ENCODE results near the gene CHPT1. TPM values are rescaled to one million over a fixed set of nuclear protein-coding genes. Genes with fewer than 3 reads are reported as not detected.
"Not testable (repeated sequence)": the region's sequence is repeated elsewhere in the genome, so short reads cannot be mapped to it uniquely, and the experiment has no call there.

The CHPT1 gene
- polyA plus RNA-seq (ENCODE audit: insufficient read length in 4 of 4) = 10 to 100 TPM; 37.9 to 60.6 (median 45.3) TPM

DNA sequence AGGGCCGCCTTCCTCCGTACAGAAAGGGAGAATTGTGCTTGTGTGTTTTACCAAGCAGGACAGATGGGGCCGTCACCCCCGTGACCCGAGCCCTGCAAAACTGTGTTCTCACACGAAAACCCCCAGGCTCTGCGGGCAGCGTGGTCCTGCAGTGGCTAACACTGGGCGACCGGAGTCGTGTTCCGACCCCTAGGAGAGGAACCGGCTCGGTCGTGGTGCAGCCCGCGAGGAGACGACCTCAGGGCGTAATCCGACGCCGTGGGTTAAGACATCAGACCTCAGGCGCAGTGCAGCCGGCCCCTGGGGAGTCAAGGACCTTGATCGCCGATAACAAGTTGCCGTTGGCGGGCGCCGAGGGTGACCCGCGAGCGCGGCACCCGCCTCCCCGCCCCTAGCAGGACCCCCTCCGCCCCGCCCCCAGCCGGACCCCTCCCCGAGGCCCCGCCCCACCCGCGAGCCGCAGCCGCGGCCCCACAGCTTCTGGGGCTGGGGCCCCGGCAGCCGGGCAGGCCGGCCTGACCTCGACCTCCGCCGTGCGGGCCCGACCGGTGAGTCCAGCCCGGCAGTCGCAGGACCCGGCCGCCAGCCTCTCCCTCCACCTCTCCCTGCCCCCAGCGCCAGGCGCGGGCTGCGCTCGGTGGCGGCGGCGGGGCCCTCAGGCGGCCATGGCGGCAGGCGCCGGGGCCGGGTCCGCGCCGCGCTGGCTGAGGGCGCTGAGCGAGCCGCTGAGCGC is at the start of gene CHPT1:
CHPT1 (plus strand) TSS at position 444 of the 733 bp plus-strand sequence; CDS start at position 666, 222 bp downstream.
- DNase-seq (ENCODE audit: low read depth in 4 of 4, low spot score in 3 of 4) = peak in 3 of 4 donors; percentile 32 to 33 (median 33)

DNA sequence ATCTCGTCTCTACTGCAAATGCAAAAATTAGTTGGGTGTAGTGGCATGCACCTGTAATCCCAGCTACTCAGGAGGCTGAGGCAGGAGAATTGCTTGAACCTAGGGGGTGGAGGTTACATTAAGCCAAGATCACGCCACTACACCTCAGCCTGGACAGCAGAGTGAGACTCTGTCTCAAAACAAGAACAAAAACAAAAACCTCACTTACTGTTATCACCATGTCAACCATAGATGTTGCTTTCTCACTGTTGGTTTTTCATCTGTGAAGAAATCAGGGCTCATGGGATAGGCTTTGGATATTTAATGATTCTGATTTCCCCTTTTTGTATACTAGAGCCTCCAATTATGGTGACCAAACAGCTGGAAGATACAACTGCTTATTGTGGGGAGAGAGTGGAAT is 49.7 kb upstream of the CHPT1 start:
- DNase-seq (ENCODE audit: low read depth in 4 of 4, low spot score in 3 of 4) = no peak

DNA sequence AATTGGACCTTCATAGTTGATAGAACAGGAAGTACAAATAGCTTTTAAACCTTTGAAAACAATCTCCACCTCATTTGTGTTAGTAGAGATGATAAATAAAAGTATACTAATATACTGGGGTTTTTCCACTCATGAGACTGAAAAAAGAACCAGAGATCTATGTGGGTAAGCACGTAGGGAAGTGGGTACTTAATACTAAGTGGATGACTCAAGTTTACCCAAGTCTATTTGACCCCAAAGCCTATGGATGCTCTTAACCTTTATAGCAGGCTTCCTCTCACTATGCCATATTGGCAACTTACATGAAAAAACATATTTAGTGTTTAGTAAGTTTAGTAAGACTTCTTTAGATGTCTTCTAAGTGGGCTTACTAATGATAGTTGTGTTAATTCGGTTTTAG is 49.2 kb upstream of the CHPT1 start:
- no peak for DNase-seq (ENCODE audit: low read depth in 4 of 4, low spot score in 3 of 4)

DNA sequence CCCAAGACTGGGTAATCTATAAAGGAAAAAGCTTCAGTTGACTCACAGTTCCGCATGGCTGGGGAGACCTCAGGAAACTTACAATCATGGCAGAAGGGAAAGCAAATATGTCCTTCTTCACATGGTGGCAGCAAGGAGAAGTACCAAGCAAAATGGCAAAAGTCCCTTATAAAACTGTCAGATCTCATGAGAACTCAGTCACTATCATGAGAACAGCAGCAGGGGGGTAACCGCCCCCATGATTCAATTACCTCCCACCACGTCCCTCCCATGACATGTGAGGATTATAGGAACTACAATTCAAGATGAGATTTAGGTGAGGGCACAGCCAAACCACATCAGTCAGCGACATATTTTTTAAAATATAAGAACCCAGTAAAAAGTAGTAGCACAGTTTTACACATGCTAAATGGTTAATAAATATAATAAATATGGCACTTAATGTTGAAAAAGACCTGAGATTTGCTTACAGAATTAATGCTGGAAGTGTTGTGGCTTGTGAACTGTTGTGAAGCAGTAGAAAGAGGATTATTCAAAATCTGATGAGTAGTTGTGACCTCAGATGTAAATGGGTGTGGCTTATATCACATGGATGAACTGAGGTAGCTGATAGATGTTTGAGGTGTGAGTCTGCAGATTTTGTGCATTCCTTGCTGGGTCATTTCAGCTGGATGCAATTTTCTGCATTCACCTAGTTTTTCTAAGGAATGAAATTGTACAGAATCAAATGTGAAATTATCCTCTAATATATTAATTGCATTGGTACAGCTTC is 46.9 kb upstream of the CHPT1 start:
- DNase-seq (ENCODE audit: low read depth in 4 of 4, low spot score in 3 of 4) = no peak

DNA sequence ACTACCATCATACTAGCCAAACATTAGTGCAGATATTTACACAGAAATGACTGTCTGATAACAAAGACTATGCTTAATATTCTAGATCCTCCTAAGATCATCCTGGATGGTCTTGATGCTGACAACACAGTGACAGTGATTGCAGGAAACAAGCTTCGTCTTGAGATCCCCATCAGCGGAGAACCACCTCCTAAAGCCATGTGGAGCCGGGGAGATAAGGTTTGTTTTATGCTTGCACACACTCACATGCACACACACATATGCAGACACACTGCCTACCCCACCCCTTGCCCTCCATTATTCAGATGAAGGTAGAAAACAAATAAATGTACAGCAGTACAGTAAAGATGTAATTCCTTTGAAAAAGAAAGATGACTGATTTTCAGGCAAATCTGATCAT is 44.4 kb upstream of the CHPT1 start:
- no peak for DNase-seq (ENCODE audit: low read depth in 4 of 4, low spot score in 3 of 4)

DNA sequence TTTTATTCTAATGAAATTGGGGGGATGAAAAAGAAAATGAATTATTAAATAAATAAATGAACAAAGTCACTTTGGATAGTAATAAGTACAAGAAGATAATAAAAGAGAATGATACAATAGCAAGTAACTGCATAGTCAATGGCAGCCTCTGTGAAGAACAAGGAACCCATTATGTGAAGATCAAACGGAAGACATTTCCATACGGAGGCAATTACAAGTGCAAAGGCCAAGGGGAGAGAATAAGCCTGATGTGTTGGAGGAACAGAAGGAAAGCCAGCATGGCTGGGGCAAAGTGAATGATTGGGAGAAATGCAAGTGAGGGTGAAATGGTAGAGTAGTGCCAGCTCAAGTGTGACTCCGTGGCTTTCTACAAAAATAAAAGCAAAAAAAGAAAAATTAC is 43.9 kb upstream of the CHPT1 start:
- DNase-seq (ENCODE audit: low read depth in 4 of 4, low spot score in 3 of 4) = no peak

DNA sequence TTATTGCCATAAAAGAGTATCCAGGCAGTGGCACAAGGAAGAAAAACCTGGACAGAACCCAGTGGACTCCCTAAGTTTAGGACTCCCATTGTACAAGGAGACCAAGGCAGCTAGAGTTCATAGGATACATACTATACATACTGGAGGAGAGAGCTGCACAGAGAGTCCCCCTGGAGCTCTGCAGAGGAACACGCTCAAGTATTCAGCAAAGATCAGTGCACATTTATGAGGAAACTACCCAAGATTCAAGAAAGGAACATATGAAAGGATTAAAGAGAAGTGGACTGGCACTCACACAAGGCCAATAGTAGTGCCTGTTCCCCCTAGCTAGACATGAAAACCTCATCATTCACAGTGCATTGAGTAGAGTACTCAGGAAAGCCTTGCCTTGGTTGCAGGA is 43.0 kb upstream of the CHPT1 start:
- no peak for DNase-seq (ENCODE audit: low read depth in 4 of 4, low spot score in 3 of 4)

DNA sequence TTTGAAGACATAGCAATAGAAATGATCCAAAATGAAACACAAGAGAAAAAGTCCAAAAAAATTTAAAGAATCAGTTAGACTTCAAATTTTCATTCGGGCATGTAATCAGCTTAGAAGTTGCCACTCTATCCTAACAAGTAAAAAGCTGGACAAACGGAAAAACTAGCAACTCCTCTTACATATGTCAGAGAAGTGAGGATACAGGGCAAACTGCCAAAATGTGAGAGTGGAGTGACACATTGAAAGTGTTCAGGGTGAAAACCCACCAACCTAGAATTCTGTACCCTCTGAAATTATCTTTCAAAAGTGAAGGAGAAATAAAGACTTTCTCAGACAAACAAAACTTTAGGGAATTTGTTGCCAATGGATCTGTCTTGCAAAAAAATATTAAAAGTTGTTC is 42.0 kb upstream of the CHPT1 start:
- no peak for DNase-seq (ENCODE audit: low read depth in 4 of 4, low spot score in 3 of 4)

DNA sequence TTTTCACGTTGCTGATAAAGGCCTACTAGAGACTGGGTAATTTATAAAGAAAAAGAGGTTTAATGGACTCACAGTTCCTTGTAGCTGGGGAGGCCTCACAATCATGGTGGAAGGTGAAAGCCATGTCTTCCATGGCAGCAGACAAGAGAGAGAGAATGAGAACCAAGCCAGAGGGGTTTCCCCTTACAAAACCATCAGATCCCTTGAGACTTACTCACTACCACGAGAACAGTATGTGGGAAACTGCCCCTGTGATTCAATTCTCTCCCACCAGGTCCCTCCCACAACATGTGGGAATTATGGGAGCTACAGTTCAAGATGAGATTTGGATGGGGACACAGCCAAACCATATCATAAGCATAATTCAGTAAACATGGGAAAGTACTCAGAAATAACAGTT is 36.8 kb upstream of the CHPT1 start:
- DNase-seq (ENCODE audit: low read depth in 4 of 4, low spot score in 3 of 4) = not testable (repeated sequence)

DNA sequence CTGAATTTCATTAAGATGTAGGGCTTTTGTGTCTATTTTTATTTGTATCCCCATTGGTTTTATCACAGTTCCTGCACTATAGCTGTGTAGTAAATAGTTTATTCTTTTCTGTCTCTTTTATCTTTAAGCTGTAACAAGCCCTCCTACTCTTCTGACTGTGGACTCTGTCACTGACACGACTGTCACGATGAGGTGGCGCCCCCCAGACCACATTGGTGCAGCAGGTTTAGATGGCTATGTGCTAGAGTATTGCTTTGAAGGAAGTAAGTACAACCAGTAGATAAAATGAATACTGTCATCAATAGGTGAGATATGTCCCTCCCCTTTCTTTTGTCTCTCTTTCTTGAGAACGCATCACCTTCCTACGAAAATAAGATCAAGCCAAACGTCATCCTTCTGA is 34.1 kb upstream of the CHPT1 start:
- no peak for DNase-seq (ENCODE audit: low read depth in 4 of 4, low spot score in 3 of 4)

DNA sequence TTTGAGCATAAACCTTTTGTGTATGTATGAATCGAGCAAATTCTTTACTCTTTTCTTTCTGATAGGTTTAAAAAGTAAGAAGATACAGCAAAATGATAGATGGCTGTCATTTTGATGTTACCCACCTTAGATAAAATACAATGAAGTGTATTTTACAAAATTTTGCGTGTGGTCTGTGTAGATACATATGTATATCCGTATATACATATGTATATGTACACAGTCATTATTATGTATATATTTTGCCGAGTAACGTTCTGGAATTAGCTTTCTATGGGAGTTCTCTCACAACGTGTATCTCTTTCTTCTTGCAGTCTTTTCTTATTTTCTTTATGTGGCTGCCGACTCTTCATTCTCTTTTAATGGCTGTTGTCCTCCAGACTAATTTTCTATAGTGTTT is 32.4 kb upstream of the CHPT1 start:
- no peak for DNase-seq (ENCODE audit: low read depth in 4 of 4, low spot score in 3 of 4)

DNA sequence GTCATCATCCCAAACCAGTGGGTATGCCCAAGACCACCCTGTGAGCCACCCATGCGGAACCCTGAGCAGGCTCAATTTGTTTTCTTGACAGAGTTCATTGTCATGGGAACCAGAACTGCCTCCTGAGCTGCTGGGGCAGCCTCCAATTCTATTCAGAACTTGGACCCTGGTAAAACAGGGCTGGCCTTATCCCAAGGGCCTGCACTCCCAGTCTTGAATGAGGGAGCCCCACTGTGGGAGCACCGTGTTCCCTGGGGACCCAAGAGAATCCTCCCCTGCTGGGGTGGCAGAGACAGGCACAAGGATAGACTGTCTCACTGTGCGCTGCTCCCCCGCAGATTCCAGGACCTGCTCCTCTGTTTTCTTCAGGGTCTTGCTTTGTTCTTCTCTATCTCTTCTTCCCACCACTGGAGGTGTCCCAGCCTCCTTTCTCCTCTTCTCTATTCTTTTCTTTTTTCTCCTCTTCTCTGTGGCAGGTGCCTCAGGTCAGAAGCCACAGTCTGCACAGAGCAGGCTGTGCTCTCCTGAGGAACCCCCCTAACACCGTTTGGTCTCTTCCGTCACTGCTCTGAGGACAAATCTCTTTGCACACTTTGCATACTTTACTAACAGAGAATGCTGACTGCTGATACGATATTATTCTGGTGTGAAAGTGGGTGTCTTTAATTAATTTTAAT is 31.2 kb upstream of the CHPT1 start:
- no peak for DNase-seq (ENCODE audit: low read depth in 4 of 4, low spot score in 3 of 4)

DNA sequence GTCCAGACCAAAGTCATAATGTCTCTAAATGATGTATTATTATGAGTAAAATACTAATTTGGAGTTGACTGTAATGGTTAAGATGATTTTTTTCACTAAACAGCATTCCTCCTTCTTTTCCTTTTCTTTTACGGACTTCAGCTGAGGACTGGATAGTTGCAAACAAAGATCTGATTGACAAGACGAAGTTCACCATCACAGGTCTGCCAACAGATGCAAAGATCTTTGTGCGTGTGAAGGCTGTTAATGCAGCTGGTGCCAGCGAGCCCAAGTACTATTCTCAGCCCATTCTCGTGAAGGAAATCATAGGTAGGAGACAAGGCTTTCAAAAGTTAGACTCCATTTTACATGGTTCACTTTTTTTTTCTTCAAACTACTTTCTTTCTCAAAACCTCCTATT is 29.8 kb upstream of the CHPT1 start:
- DNase-seq (ENCODE audit: low read depth in 4 of 4, low spot score in 3 of 4) = no peak

DNA sequence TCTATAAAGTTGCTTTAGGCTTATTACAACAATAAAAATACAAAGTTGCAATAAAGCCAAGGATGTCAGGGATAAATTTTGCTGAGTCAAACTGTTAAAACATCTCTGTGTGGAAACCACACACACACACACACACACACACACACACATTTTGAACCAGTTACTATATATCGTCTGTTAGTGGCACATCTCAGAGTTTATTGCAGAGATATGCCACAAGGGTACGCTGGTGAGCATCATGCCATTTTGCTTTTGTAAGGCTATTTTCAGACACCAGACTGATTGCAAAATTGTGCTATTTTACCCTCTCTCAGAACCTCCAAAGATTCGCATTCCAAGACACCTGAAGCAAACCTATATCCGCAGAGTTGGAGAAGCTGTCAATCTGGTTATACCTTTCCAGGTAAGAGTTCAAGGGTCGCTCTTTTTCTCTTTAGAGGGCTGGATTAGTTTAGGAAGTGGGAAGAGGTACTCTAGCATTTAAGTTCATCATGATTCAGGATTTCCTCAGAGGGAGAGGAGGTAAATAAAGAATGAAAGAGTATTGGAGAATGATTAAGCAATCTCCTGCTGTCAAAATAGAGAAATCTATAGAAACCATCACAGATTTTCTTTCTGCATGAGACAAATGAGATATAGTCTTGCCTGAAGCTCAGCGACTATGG is 27.3 kb upstream of the CHPT1 start:
- DNase-seq (ENCODE audit: low read depth in 4 of 4, low spot score in 3 of 4) = peak in 1 of 4 donors; percentile 3

DNA sequence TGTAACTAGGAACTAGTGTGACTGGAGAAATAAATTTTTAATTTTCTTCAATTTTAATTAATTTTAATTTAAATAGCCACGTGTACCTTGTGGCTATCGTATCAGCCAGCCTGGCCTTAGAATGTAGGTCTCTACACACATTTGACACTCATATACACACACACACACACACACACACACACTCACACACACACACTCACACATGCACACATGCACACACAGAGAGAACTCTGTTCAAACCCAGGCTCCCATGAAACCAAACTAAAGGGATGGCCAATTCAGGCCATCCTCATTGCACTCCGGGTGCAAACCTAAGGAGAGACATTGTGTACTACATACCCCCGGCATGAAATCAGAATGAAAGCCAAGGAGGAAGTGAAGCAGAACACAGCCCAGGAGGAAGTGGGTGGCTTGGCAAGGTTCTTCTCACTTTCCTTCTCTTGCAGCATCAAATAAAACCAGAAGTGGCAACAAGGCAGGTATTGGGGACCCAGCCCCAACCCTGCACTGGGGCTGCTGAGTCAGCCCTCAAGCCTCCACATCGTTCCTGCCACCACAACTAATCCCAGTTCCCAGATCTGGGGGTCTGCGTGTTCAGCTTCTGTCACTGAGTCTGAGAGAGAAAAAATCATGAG is 26.2 kb upstream of the CHPT1 start:
- no peak for DNase-seq (ENCODE audit: low read depth in 4 of 4, low spot score in 3 of 4)

DNA sequence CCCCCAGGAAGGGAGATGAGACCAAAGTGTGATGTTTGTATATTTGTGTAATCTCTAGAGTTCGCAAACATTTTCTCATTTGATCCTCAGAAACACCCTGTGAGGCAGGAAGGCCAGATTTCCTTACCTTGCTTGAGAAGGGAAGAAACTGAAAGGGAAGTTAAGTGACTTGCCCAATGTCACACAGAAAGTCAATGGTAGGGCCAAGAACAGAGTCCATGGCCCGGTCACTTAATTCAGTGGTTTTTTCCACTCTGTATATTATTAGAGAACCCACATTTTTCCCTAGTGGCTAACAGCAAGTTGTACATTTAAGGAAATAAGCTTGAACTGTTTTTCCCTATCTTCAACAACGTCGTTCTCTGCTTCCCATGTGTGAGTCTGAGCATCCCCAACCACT is 25.6 kb upstream of the CHPT1 start:
- no peak for DNase-seq (ENCODE audit: low read depth in 4 of 4, low spot score in 3 of 4)

DNA sequence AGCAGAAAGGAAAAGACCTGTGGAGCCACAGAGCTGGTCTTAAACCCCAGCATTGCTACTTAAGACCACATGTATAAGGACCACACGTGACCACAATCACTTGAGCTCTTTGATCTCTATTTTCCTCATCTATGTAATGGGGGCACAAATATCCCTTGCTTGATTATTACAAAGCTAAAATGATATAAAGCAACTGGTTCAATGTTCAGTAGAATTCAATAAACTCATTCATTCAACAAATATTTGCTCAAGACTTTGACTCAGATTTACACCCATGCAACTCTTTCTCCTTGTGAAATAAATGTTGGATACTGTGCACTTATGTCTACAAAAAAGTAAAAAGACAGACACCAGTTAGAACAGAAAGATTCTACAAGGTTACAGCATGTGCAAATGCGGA is 21.9 kb upstream of the CHPT1 start:
- no peak for DNase-seq (ENCODE audit: low read depth in 4 of 4, low spot score in 3 of 4)

DNA sequence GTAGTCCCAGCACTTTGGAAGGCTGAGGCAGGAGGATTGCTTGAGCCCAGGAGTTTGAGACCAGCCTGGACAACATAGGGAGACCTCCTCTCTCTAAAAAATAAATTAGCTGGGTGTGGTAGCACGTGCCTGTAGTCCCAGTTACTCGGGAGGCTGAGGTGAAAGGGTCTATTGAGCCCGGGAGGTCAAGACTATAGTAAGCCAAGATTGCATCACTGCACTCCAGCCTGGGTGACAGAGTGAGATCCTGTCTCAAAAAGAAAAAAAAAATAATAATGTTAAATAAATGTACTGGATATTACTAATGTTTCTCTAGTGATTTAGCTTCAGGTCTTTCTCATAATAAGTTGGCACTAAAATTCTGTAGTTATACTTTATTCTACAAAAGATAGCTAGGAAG is 20.9 kb upstream of the CHPT1 start:
- DNase-seq (ENCODE audit: low read depth in 4 of 4, low spot score in 3 of 4) = not testable (repeated sequence)

DNA sequence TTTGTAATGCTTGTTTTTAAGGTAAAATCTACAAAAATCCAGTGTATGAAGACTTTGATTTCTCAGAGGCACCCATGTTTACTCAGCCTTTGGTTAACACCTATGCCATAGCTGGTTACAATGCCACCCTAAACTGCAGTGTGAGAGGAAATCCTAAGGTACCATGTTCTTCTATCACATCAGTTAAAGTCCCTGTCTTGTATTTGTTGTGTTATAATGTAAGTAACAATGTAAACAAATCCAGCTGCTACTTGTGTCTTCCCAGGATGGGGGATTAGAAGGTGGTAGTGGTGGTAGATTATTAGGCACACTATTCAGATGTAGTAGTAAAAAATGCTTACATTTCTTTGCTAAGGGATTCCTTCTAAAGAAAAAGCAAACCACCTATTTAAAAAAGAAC is 19.4 kb upstream of the CHPT1 start:
- no peak for DNase-seq (ENCODE audit: low read depth in 4 of 4, low spot score in 3 of 4)

DNA sequence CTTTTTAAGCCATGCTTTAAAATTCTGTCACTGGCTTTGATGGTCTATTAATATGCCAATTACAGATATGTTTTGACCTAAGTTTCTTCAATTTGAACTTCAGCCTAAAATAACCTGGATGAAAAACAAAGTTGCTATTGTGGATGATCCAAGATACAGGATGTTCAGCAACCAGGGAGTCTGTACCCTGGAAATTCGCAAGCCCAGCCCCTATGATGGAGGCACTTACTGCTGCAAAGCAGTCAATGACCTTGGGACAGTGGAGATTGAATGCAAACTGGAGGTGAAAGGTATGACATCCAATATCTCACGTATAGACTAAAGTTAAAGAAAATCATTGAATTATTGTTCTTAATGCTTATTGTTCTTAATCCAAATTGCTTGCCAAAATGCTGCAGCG is 17.2 kb upstream of the CHPT1 start:
- no peak for DNase-seq (ENCODE audit: low read depth in 4 of 4, low spot score in 3 of 4)

DNA sequence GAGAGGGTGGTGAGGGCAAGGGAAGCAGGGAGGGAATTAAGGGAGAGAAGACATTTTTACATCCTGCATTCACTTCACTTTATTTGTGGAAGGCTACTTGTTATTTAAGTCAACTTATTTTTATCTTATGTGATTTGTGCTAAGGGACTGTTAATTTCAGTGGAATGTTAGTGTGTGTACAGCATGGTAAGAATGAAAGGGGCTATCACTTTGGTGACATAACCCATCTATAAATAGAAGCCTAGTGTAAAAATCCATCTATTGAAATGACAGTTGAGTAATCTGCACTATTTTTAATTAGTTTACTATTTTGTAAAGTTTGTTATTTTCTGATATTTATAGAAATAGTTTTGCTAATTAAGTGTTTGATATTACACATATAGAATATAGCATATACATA is 16.8 kb upstream of the CHPT1 start:
- no peak for DNase-seq (ENCODE audit: low read depth in 4 of 4, low spot score in 3 of 4)

Measured in left renal pelvis (tissue), 4 donors.